Measurements from ENCODE around the gene THUMPD1.
"Not testable (repeated sequence)": the region's sequence is repeated elsewhere in the genome, so short reads cannot be mapped to it uniquely, and the experiment has no call there.

Gene THUMPD1

DNA sequence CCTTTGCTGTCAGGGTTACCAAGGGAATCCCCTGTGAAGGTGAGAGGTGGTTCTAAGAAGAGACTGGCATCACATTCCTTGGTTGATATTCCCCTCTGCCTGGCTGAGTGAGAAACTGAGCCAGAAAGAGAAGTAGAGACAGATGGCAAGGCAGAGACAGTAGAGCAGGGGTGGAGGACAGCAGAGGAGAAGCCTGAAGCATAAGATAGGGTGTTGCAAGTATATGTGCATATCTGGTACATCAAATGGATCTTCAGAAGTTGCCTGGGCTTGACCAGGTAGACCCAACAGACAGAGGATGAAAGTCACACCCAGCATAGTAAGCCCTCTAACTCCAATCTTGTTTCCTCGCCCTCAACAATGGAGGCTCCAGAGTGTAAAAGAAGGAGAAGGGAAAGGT, 7.9 kb upstream of the THUMPD1 start:
- DNase-seq (ENCODE audit: low read depth in 2 of 3, low spot score in 1 of 3), result no peak

DNA sequence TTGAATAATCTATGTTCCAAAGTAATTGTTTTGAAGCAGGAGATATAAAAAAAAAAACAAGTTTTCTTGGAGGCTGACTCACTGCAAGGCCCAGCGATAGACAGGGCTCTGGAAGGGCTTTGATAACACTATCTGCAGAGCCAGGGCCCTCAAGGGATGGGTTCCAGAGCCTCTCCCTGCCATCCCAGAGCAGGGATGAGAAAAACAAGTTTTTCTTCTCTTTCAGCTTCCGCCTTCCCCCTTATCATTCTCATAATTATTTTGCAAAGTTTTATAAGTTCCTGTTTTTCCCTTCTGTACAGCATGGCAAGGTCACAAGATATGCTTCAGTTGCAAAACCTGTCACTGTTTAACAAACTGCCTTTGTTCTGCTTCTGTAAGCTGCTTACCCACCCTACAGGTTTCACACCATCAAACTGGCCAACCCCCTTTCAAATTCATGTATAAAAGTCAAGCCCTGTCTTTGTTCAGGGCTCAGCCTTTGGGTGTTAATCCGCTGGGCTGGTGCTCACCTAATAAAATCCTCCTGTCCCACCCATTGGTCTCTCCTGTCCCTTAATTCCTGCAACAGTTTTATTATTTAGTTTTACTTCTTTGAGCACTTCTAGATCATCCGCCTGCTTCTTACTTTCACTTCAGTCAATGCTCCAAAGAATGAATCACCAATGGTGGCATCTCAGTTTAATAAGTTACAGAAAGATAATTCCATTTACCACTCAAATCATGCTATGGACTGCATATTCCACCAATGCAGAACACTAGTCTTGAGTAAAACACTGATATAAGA, 5.6 kb upstream of the THUMPD1 start:
- no peak for DNase-seq (ENCODE audit: low read depth in 2 of 3, low spot score in 1 of 3)

DNA sequence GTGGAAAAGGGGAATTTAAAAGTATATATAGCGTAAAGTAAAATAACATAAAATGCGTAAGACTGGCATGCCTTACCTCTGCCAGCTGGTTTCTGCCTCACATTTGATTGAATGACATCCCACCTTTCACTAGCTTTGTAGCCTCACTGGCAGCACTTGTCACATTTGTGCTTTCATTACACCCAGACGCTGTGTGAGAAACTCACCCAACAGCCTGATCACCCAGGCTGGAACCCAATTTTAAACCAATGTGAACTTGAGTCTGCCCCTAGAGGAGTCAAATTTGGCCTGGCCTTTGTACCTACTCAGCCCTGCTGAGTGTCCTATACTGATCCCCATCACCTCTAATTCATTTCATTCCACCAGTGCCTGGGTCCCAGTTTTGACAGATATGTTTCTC, 4.8 kb upstream of the THUMPD1 start:
- no peak for DNase-seq (ENCODE audit: low read depth in 2 of 3, low spot score in 1 of 3)

DNA sequence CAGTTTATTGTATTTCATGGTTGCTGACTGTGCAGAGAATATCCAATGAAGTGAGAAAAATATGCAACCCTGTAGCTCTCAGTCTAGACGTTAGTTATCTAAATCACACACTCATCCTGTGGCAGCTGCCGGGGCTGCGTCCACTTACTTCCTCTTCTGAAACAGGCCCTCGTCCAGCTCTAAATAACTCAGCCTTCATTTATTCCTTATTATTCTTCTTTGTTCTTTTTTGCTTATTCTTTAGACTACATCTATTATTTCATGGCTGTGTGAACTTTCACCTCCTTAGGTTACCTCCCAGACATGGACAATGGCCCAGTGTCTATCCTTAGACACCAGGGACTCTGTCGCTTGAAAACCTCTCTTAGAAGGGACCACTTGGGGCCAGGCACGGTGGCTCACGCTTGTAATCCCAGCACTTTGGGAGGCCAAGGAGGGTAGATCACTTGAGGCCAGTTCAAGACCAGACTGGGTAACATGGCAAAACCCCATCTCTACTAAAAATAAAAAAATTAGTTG, 3.4 kb upstream of the THUMPD1 start:
- no peak for DNase-seq (ENCODE audit: low read depth in 2 of 3, low spot score in 1 of 3)

DNA sequence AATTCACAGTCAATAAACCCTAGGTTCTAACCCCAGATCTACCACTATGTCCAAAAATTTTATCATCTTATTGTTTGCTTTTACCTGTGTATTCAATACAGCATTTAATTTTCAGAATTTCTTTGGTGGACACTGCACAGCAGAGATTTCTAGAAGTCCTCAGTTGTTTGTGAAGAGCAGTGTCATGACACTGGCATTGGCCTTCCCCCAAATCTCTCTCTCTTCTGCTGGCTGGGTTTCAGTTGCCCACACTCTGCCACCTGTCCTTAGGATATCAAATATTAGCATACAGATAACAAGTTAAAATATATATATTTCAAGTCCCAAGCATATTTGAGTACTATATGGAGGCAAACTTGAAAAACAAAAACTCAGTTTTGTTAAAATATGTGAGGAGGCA, 2.0 kb upstream of the THUMPD1 start:
- no peak for DNase-seq (ENCODE audit: low read depth in 2 of 3, low spot score in 1 of 3)

DNA sequence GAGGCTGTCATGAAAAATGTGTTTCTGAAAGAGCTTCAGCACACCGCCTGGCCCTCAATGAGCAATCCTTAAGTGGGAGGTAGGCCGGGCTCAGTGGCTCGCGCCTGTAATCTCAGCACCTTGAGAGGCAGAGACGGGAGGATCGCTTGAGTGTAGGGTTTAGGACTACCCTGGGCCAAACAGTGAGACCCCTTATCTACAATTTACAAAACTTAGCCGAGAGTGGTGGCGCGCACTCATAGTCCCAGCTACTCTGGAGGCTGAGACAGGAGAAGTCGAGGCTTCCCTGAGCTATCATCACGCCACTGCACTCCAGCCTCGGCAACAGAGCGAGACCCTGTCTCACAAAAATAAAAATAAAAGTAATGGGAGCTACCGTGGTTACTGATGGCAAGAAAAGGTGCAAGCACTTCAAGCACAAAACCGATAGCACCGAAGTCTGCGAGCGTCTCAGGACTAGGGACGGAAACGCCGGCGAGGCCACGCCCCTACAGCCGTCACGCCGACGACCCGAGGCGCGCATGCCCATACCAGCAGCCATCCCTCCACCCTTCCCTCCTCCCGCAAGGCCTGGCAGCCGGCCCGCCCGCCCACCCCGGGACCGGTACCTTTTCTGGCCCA, 607 bp downstream of the THUMPD1 start:
- DNase-seq (ENCODE audit: low read depth in 2 of 3, low spot score in 1 of 3), result peak; percentile 79 to 86 (median 81)

DNA sequence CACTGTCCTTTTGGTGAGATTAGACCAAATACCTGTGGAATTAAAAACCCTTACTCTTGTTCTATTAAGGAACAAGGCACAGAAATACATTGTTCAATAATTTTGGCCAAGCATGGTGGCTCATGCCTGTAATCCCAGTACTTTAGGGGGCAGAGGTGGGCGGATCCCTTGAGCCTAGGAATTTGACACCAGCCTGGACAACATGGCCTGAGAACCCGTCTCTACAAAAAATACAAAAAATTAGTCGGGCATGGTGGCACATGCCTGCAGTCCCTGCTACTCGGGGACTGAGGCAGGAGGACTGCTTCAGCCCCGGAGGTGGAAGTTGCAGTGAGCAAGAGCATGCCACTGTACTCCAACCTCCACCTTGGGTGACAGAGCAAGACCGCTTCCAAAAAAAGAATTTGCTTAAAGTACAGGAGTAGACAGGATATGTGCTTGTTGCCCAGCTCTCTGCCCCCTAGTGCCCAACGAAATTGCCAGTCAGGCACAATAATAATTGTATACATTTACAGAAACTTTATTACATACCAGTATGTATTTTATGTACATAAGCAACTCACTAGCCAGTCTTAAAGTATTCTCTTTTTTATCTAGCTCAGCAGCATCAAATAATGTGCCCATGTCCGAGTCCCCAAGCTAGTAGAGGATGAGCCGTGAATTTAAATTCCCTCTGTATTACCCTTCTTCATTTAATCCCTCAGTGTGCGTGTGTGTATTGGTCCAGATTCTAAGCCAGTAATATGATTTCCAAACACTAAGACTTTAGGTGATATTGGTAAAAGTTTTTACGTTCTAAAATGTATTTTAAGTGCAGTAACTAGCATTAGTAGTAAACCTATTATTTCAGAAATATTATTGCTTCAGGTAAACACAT, 1.4 kb downstream of the THUMPD1 start:
- DNase-seq (ENCODE audit: low read depth in 2 of 3, low spot score in 1 of 3), result no peak

DNA sequence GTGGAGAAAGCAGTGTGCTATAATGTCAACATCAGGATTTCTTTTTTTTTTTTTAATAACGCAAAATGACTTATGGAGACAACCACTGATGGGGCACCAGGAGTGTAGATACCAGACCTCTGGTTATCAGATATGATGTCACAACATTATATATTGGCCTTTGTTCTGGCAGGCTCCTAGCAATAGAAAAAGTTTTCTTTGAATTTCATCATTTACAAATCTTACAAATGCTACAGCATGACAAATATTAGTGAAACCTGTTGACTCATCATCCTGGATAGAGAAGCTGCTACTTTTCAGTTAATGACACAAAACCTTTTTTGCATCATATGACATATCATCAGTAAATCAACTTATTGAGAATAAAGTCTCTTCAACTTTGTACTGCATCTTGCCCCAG, 6.1 kb downstream of the THUMPD1 start:
- no peak for DNase-seq (ENCODE audit: low read depth in 2 of 3, low spot score in 1 of 3)

DNA sequence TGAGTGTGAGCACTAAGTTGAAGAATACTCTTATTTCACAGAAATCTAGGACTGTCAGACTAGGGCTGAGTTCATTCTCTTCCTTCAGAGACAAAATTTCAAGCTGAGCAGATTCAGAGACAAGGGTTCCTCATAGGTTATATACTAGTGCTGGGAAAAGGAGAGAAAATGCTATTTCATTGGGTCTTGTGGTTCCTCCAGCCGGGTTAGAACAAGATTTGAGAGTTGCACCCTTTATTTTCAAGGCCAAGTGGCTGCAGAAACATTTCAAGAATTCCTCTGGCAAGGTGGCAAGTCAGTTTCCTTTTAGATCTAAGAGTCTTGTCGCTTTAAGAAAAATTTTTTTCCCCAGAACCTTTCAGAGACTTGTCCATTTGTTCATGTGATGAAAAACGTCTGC, 6.8 kb downstream of the THUMPD1 start:
- no peak for DNase-seq (ENCODE audit: low read depth in 2 of 3, low spot score in 1 of 3)

DNA sequence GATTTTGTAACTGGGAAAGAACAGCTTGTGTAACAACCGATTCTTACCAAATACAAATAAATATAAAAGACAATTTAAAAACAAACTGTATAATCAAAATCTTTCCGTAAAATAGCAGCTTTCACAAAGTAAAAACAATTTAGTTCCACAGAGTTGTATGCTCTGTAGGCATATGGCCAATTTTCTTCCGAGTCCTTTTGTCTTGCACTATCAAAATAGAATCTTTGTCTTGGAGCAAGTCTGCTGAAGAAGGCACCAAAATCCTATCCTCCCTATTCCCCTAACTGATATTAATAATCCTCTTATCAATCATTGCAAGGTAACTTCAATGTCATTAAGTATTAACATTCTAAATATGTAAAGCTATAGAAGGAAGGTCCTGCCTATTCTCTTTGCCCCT, 7.6 kb downstream of the THUMPD1 start:
- no peak for DNase-seq (ENCODE audit: low read depth in 2 of 3, low spot score in 1 of 3)

DNA sequence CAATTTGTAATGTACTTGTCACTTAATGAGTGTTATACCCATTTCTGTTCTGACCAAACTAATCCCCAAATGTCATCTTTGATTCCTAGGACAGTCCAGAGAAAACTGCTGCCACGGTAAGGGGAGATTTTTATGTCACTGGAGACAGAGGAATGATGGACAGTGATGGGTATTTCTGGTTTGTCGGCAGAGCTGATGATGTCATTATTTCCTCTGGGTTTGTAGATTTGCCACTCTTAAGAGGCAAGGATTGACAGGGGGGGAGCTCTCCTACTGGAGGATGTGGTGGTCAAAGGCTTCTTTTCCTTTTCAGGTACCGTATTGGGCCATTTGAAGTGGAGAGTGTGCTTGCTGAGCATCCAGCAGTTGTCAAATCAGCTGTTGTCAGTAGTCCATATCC, 12.5 kb downstream of the THUMPD1 start:
- DNase-seq (ENCODE audit: low read depth in 2 of 3, low spot score in 1 of 3), result no peak

DNA sequence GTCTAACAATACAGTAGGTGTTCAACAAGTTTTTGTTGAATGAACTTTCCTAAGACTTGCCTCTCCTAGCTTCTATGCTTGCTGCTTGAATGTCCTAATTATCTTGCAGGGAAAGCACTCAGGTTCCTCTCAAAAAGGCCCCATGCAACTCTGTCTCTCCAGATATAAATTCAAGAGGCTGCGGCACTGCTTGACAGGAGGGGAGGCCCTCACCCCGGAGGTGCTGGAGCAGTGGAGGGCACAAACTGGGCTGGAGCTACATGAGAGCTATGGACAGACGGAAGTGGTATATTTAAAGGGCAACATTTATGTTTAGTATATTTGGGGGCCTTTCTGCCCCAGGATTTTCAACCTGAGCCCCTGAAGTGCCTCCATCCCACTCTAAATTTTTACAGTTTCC, 14.4 kb downstream of the THUMPD1 start:
- DNase-seq (ENCODE audit: low read depth in 2 of 3, low spot score in 1 of 3), result no peak

DNA sequence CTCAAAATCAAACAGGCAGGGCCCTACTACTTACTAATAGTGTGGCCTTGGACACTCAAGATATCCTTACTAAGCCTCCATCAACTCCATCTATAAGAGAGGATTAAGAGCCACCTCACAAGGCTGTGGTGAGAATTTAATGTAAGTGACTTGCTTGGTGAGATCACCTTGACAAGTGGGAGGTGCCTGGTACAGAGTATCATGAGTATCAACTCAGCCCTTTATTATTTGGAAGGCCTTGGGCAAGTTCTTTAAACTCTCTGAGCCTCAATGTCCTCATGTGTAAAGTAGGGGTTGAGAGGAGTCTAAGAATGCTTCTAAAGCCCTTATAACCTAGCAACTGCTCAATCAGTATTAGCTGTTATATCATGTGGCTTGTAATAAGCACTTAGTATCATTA, 15.0 kb downstream of the THUMPD1 start:
- no peak for DNase-seq (ENCODE audit: low read depth in 2 of 3, low spot score in 1 of 3)

DNA sequence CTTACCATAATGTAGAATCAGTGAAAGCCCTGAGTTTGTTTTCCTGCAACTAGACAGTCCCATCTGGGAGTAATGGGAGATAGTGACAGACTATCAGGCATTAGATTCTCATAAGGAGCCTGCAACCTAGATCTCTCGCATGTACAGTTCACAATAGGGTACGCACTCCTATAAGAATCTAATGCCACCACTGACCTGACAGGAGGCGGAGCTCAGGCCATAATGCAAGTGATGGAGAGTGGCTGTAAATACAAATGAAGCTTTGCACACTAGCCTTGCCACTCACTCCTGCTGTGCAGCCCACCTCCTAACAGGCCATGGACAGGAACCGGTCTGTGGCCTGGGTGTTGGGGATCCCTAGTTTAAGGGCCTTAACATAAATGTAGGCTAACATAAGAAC, 21.4 kb downstream of the THUMPD1 start:
- no peak for DNase-seq (ENCODE audit: low read depth in 2 of 3, low spot score in 1 of 3)

DNA sequence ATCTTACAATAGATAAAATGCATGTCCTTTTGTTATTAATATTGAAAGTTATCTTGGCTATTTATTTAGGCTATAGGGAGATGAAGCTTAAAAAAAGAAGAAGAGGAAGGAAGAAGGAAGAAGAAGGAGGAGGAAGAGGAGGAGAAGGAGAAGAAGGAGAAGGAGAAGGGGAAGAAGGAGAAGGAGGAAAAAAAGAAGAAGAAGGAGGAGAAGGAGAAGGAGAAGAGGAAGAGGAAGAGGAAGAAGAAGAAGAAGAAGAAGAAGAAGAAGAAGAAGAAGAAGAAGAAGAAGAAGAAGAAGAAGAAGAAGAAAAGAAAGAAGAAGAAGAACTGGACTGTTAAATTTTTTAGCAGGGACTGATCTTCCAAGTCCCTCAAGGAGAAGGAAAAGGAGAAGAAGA, 23.9 kb downstream of the THUMPD1 start:
- not testable (repeated sequence) for DNase-seq (ENCODE audit: low read depth in 2 of 3, low spot score in 1 of 3)

DNA sequence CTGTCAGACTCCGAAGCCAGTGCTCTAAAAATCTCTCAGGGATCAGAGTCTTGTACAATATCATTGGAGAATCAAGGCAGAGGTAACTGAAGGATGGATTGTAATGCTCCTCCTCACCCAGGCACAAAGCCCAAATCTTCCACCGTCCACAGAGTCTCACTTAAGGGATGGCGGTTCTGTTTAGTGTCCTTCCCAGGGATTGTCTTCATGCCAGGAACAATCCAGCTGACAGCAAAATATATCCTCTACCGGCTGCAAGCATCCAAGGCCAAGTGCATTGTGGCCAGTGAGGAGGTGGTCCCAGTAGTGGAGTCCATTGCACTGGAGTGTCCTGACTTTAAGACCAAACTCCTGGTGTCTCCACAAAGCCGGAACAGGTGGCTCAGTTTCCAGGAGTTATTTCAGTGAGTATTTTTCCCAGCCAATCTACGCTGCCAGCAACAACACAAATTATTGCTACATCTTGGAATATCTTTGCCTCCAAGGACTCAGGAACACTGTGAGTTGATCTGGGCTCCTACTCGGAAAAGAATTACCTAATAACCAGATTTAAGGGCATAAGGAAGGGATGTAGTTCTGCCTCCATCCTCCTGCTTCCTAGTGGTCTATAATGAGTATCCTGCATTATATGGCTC, 30.2 kb downstream of the THUMPD1 start:
- no peak for DNase-seq (ENCODE audit: low read depth in 2 of 3, low spot score in 1 of 3)

DNA sequence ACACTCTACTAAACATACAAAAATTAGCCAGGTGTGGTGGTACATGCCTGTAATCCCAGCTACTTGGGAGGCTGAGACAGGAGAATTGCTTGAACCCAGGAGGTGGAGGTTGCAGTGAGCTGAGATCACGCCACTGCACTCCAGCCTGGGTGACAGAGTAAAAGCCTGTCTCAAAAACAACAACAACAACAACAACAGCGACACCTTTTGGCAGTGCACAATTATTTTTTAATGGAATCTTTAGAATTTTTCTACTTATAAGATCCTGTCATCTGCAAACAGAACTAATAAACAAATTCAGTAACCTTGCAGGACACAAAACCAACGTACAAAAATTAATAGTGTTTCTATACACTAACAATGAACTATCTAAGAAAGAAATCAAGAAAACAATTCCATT, 33.5 kb downstream of the THUMPD1 start:
- not testable (repeated sequence) for DNase-seq (ENCODE audit: low read depth in 2 of 3, low spot score in 1 of 3)

DNA sequence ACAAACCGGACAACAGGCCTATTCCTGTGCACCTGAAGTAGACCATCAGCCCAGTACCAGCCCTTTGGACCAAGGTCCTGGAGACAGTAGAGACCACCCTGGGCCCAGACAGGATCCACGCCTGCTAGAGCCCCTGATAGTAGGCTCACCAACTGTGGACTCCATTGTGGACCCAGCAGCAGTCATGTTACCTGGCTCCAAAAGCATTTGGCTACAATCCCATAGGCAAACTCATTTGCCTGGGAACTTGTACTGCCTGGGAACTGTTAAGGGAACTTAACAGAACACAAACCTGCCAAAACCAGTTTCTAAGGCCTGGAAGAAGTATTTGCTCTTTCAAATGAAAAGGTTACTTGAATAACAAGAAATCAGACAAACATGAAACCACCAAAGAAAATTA, 34.2 kb downstream of the THUMPD1 start:
- DNase-seq (ENCODE audit: low read depth in 2 of 3, low spot score in 1 of 3), result no peak

DNA sequence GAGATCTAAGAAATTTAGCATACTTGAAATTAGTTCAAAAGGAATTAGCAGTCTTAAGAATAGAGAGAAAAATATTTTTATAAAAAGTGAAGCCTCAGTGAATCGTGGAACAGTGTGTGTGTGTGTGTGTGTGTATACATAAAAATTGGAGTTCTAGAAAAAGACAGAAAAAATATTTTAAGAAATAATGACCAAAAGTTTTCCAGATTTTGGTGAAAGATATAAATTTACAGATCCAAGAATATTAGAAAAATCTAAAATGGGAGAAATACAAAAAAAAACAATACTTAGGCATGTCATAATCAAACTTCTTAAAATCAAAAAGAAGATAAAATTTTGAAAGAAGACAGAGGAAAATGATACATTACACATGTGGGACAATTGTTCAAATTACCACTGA, 35.6 kb downstream of the THUMPD1 start:
- not testable (repeated sequence) for DNase-seq (ENCODE audit: low read depth in 2 of 3, low spot score in 1 of 3)

DNA sequence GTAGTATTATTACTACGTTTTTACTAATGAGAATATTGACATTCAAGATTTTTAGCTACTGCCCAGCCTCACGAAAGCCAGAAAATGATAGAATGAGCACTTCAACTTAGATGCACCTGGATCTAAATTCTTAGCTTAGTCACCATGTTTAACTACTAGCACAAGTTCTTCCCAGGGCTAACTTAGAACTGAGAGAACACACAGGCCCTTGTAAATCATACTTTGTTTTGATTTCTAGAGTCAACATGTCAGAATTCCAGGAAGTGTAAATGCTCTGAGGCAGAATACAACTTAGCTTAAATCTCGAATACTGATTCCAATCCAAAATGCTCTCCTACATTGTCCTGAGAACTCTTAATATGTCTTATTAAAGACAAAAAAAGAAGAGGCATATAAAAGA, 37.3 kb downstream of the THUMPD1 start:
- DNase-seq (ENCODE audit: low read depth in 2 of 3, low spot score in 1 of 3), result no peak

DNA sequence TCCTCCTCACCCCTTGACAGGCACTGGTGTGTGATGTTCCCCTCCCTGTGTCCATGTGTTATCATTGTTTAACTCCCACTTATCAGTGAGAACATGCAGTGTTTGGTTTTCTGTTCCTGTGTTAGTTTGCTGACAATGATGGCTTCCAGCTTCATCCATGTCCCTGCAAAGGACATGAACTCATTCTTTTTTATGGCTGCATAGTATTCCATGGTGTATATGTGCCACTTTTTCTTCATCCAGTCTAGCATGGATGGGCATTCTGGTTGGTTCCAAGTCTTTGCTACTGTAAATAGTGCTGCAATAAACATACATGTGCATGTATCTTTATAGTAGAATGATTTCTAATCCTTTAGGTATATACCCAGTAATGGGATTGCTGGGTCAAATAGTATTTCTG, 39.9 kb downstream of the THUMPD1 start:
- not testable (repeated sequence) for DNase-seq (ENCODE audit: low read depth in 2 of 3, low spot score in 1 of 3)

Data from stimulated activated CD4-positive, alpha-beta T cell treated with anti-CD3 and anti-CD28 coated beads, Interleukin-12 subunit alpha, Interleukin-12 subunit beta, amount 100 ng/mL, for 48 hours (primary cell).